ENCODE data around the gene KIAA0040.

The KIAA0040 gene

DNA sequence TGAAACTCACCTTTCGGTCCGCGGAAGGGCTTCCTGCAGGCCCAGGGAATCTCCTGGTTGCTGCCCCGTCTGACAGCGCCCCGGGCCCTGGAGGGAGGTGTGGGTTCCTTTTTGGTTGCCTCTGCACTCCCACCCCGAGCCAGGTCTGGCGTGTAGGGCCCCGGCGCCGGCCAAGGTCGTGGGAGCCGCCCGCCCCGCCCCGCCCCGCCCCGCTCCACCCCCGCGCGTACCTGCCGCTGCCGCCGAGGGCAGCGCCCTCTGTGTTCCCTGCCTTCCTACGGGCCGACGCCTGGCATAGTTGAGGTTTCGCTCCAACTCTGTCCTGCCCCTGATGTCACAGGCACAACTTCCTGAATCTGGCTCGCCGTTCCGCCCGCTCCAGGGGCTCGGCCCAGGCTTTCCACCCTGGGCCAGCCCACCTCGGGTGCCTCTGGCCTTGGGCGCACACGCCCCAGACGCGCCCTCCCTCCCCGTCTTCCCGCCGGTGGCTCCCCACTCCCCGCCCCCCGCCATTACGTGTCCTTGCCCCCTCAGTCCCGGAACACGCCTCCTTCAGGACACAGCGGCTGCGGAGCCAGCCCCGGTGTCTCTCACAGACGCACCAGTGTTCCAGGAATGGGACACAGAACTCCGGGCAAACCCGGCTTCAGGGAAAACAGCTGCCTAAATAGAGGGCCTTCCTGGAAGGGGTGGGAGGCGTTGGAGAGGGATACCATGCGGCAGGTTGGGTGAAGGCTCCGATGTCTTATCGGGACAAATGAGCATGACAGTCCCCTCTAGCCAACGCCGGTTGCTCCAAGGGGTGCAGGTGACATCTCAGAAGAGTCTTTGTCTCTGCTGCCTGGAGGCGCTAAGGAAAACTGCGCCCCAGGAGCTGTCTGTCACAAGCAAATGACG lies at the start of gene KIAA0040:
KIAA0040 (minus strand) TSS at position 147 of the 897 bp plus-strand sequence. CDS start 31,763 bp downstream, outside the sequence.
- FAIRE-seq = no peak

DNA sequence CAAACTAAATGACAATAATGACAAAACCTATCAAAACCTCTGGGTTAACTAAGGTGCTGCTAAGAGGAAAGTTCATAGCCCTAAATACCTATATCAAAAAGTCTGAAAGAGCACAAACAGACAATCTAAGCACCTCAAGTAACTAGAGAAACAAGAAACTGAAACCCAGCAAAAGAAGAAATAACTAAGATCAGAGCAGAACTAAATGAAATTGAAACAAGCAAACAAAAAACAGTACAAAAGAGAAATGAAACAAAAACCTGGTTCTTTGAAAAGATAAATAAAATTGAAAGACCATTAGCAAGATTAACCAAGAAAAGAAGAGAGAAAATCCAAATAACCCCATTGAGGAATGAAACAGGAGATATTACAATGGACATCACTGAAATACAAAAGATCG lies 44.8 kb upstream of the KIAA0040 start:
- no peak for FAIRE-seq

DNA sequence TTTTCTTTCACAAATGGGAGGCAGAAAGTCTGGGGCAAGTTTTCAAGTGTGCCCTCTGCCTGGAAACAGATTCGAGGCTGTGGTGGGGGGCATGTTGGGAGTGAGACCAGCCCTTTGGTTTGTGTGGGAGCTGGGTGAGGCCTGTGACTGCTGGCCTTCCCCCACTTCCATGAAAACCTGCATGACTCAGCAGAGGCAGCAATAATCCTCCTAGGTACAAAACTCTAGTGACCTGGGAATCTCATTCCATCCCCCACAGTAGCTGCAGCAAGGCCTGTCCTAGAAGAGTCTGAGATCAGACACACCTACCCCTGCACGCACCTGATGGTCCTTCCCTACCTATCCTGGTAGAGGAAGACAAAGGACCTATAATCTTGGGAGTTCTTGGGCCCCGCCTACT lies 42.1 kb upstream of the KIAA0040 start:
- no peak for FAIRE-seq

GRCh38 chr1:175232335-175232734 lies 39.8 kb upstream of the KIAA0040 start:
- no peak for FAIRE-seq

- FAIRE-seq = no peak
Observed at GRCh38 chr1:175225805-175226129, 33.2 kb upstream of the KIAA0040 start.

- no peak for FAIRE-seq
Observed at GRCh38 chr1:175222296-175222938, 29.8 kb upstream of the KIAA0040 start.

GRCh38 chr1:175221557-175222175 lies 29.1 kb upstream of the KIAA0040 start:
- FAIRE-seq = no peak

DNA sequence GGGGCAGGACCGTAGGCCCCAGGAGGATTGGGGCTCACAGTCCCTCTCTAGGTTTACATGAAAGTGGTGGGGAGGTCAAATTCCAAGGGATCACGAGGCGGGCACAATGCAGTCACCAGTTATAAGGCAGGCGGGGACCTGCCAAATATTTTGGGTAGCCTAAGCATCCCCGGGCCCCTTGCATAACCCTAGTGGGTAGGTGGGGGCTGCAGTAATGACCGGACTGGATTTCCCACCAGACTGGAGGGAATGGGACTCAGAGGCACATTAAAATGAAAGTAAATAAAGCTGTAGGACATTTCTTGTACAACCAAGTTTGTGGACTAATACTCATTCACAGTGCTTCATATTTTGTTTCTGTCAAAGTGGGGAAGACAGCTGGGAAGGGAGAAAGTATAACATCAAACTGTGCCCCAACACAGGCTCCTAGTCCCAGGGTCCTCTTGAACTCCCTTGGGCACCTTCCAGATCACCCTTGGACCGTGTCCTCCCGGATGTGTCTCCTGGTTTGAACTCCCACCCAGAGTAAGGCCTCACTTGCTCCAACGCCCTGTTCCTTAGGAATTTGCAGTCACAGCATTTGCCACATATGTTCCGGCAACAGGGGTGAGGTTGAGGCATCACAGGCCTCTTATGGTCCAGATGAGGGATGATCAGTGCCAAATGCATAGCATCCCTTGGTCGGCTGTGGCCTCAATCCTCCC lies 28.4 kb upstream of the KIAA0040 start:
- no peak for FAIRE-seq

GRCh38 chr1:175219774-175220173 lies 27.2 kb upstream of the KIAA0040 start:
- FAIRE-seq = no peak

GRCh38 chr1:175218786-175219434 lies 26.3 kb upstream of the KIAA0040 start:
- no peak for FAIRE-seq

- no peak for FAIRE-seq
Observed at GRCh38 chr1:175217721-175218531, 25.4 kb upstream of the KIAA0040 start.

DNA sequence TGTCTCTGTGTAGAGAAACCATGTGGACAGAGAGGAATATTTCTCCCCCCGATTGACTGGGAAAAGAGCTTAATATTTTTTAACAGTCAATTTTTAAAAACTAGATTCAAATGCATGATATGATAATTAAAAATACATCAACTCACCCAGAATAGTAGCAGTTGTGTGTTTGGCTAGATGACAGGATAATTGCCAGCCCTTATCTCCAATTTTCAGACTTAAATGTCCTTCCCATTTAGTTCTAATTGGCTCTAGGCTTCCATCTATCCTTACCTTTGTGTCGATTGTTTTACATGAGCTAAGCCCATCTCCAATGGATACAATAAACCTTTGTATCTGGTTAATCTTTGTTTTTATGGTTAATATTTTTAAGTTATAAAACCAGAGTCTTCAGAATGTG lies 23.9 kb upstream of the KIAA0040 start:
- FAIRE-seq = no peak

DNA sequence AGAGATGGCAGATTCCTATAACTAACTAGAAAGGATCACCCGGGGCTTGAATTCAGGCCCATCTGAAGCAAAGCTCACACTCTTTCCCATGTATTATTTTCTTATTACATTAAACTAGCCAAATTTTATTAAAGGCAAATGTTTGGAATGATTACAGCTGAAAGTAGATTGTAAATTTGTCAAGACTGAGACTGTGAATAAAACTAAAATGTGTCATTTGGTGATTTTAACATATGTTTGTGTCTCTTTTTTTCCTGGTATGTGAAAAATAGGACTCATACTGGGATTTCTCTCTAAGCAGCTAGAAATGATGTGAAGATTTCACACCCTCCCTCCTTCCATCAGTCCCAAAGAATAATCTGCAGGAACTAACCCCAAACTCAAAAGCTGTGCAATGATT lies 19.1 kb upstream of the KIAA0040 start:
- no peak for FAIRE-seq

GRCh38 chr1:175210744-175211143 lies 18.2 kb upstream of the KIAA0040 start:
- no peak for FAIRE-seq

DNA sequence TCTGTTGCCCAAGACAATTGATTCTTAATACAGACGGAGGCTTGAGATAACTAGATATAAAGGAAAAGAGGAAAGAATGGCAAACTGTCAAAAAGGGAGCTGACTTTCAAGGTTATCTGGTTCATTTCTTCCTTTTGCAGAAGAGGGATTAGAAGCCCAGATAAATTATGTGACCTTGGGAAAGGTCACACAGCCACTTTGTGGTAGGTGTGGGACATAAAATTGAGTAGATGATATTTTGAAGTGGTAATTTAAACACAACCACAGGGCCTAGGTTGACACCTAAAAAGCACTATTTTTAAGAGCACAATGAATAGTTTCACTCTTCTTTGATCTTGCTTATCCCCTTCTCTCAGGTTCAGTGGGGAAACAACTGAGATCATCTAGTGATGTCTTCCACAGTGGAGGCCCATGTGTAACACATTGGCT lies 16.9 kb upstream of the KIAA0040 start:
- no peak for FAIRE-seq

DNA sequence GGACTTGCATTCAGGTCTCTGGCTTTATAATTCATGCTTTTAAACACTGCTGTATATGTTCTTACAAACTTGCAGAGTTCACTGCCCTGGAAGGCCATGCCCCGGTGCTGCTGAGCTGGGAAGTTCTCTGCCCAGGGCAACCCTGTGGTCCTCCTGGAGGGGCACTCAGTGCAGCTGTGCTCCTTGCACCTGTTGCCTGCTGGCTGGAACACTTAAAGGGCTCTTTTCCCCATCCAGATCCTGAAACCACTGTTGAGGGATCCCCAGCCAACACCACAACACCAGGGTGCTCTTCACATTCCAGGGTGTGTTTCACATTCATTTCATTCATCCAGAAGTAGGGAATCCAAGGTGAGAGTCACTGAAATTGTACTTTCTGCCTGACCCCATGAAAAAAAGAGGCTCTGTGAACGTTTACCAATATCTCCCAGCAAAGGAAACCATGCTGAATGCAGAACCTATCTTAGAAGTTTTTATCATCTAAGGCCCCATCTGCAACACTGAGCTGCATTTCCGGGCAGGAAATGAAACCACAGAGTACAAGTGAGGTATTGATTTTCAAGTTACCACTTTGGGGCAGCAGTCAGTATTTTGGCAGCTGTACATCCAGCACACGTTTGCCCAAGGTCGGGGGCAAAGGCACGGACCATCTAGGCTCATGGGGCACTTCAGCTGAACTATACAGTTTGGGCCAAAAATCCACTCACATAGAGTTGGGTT lies 16.4 kb upstream of the KIAA0040 start:
- no peak for FAIRE-seq

DNA sequence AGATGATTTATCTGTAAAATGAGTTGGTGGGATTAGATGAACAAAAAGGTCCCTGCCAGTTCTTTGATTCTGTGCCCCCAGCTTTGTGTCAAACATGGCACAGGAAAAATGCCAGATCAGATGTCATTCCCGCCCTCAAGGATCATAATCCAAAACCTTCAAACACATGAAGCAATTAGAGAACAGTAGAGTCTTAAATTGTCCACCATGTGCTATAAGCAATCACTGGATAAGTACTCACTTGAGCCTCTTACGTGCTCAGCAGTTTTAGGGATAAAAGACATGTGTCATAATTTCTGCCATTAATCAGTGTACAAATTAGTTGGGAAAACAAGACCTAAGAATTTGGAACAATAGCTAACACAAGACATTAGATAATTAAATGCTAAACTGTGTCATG lies 15.4 kb upstream of the KIAA0040 start:
- no peak for FAIRE-seq

DNA sequence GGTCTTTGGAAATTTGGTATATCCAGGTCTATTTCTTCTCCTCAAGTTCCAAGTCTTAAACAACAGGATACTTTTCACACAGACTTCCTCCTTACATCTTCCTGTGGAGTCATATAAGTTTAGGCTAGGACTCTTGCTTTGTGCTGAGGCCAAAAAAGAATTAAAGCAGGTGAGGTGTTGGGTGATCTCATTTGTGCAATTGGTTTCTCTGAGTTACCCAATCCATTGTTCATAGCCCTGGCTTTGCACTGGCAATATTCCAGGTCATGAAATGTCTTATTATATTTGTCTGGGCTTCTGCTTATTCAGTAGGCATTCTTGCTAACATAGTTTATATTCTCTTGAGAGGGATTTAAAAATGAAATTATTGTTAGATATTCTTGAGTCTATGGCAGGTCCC lies 14.1 kb upstream of the KIAA0040 start:
- no peak for FAIRE-seq

GRCh38 chr1:175204330-175204729 lies 11.8 kb upstream of the KIAA0040 start:
- no peak for FAIRE-seq

DNA sequence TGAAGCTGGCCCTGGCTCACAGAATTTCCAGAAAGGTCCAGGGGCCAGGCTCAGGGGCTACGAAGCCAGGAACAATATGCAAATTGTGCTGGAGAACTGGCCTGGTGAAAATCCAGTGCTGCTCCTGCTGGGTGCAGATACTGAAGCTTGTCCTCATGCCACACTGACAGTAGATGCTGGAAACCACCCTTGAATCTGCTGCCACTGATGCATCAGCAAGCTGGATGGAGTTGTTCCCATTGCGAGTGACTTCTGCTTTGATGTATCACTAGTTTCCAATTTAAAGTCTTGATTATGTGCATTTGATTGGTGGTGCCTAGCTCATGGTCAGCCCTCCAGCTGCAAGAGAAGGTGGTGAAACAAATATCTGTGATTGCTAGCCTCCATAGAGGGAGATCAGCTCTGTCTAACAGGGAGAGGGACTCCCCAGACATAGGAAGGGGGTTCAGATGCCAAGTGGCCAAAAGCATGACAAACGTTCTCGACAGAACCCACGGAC lies 11.0 kb upstream of the KIAA0040 start:
- FAIRE-seq = no peak
